WTC11 (cell line): Measurements from ENCODE around the gene NRAP. TPM values are rescaled to one million over a fixed set of nuclear protein-coding genes. Genes with fewer than 3 reads are reported as not detected.

Experiments used
- ATAC-seq: fragments of 200-7000 bp; cut with Tn5 transposase; 2 replicates; pipeline ENCODE4 v1.10.0; 2021; ENCODE audit warnings: mild to moderate bottlenecking, moderate library complexity
- CTCF ChIA-PET: fragments of 300-600 bp; sonication (Branson Sonifier 250); formaldehyde crosslinking; loops from one replicate; lab custom pipeline; 2021; ENCODE audit warnings: antibody characterized with exemption; lab: Charles Lee
- POLR2A ChIA-PET: fragments of 350-600 bp; sonication (Branson Sonifier 250); formaldehyde crosslinking; loops from one replicate; lab custom pipeline; 2021; ENCODE audit warnings: antibody characterized with exemption; lab: Charles Lee
- DNase-seq: peaks from one replicate; pipeline ENCODE4 v3.0.0; 2021; ENCODE audit warnings: low spot score
- H3K27ac Mint-ChIP-seq: 2 replicates; pipeline ENCODE4 v1.8.0; 2021; ENCODE audit warnings: mixed read lengths
- H3K27me3 Mint-ChIP-seq: 2 replicates; pipeline ENCODE4 v1.8.0; 2021; ENCODE audit warnings: low read depth, mild to moderate bottlenecking, moderate library complexity, mixed read lengths
- H3K36me3 Mint-ChIP-seq: 2 replicates; pipeline ENCODE4 v1.8.0; 2021; ENCODE audit warnings: mixed read lengths
- H3K4me1 Mint-ChIP-seq: 2 replicates; pipeline ENCODE4 v1.8.0; 2022; ENCODE audit warnings: mixed read lengths
- H3K4me3 Mint-ChIP-seq: 2 replicates; pipeline ENCODE4 v1.8.0; 2021; ENCODE audit warnings: mild to moderate bottlenecking, moderate library complexity, mixed read lengths
- H3K9me3 Mint-ChIP-seq: 2 replicates; pipeline ENCODE4 v1.8.0; 2021; ENCODE audit warnings: mixed read lengths
- AR ChIP-seq: fragments of 250-450 bp; sonication (Bioruptor Pico); IDR thresholded peaks from 2 replicates; pipeline ENCODE4 v1.9.0; 2021; ENCODE audit warnings: mild to moderate bottlenecking
- ATF1 ChIP-seq: sonication (generic); formaldehyde crosslinking; IDR thresholded peaks from 2 replicates; pipeline ENCODE4 v1.8.1; 2023; ENCODE audit warnings: mild to moderate bottlenecking, moderate library complexity, missing genetic modification reagents
- ATF2 ChIP-seq: sonication (generic); formaldehyde crosslinking; IDR thresholded peaks from 2 replicates; pipeline ENCODE4 v1.8.1; 2022; ENCODE audit warnings: low read depth, missing genetic modification reagents, borderline replicate concordance
- ATF3 ChIP-seq: sonication (generic); formaldehyde crosslinking; conservative IDR thresholded peaks from 2 replicates; pipeline ENCODE4 v1.8.1; 2022; ENCODE audit warnings: mild to moderate bottlenecking, missing genetic modification reagents
- ATF6 ChIP-seq: sonication (generic); formaldehyde crosslinking; IDR thresholded peaks from 2 replicates; pipeline ENCODE4 v1.8.1; 2023; ENCODE audit warnings: mild to moderate bottlenecking, missing genetic modification reagents
- E2F4 ChIP-seq: sonication (generic); formaldehyde crosslinking; IDR thresholded peaks from 2 replicates; pipeline ENCODE4 v1.8.1; 2022; ENCODE audit warnings: low read depth, mild to moderate bottlenecking, moderate library complexity, missing genetic modification reagents, borderline replicate concordance
- FOXP1 ChIP-seq: sonication (generic); formaldehyde crosslinking; IDR thresholded peaks from 2 replicates; pipeline ENCODE4 v1.8.0; 2022; ENCODE audit warnings: missing genetic modification reagents, mild to moderate bottlenecking, moderate library complexity, borderline replicate concordance
- MLX ChIP-seq: sonication (generic); formaldehyde crosslinking; IDR thresholded peaks from 2 replicates; pipeline ENCODE4 v1.8.1; 2023; ENCODE audit warnings: mild to moderate bottlenecking, missing genetic modification reagents, moderate library complexity
- NFE2L1 ChIP-seq: sonication (generic); formaldehyde crosslinking; IDR thresholded peaks from 2 replicates; pipeline ENCODE4 v1.8.1; 2023; ENCODE audit warnings: missing genetic modification reagents
- PRDM15 ChIP-seq: sonication (generic); formaldehyde crosslinking; IDR thresholded peaks from 2 replicates; pipeline ENCODE4 v1.8.0; 2022; ENCODE audit warnings: missing genetic modification reagents
- PREB ChIP-seq: sonication (generic); formaldehyde crosslinking; IDR thresholded peaks from 2 replicates; pipeline ENCODE4 v1.8.1; 2022; ENCODE audit warnings: mild to moderate bottlenecking, missing genetic modification reagents, moderate library complexity, borderline replicate concordance
- RELA ChIP-seq: sonication (generic); formaldehyde crosslinking; IDR thresholded peaks from 2 replicates; pipeline ENCODE4 v1.8.1; 2022; ENCODE audit warnings: missing genetic modification reagents, mild to moderate bottlenecking, borderline replicate concordance
- SMAD3 ChIP-seq: sonication (generic); formaldehyde crosslinking; IDR thresholded peaks from 2 replicates; pipeline ENCODE4 v1.8.0; 2022; ENCODE audit warnings: missing genetic modification reagents, mild to moderate bottlenecking, borderline replicate concordance
- SP1 ChIP-seq: sonication (generic); formaldehyde crosslinking; conservative IDR thresholded peaks from 2 replicates; pipeline ENCODE4 v1.8.1; 2022; ENCODE audit warnings: missing genetic modification reagents
- TCF7 ChIP-seq: sonication (generic); formaldehyde crosslinking; IDR thresholded peaks from 2 replicates; pipeline ENCODE4 v1.8.0; 2022; ENCODE audit warnings: mild to moderate bottlenecking, low read depth, missing genetic modification reagents, moderate library complexity
- ZNF281 ChIP-seq: sonication (generic); formaldehyde crosslinking; IDR thresholded peaks from 2 replicates; pipeline ENCODE4 v1.8.0; 2023; ENCODE audit warnings: mild to moderate bottlenecking, missing genetic modification reagents
- ZNF416 ChIP-seq: fragments of 250-450 bp; sonication (Bioruptor Pico); IDR thresholded peaks from 2 replicates; pipeline ENCODE4 v1.9.0; 2021; ENCODE audit warnings: mild to moderate bottlenecking, inconsistent platforms
- total RNA-seq: library from RNA; stranded (reverse); gene quantifications from 3 replicates; pipeline ENCODE4 v1.2.3, GENCODE V29; 2021

NRAP gene
- total RNA-seq, 1 experiment from 2014 or later: not detected

- TF ChIP-seq ZNF281 (CRISPR knock-in tag): no peak
- no peak for TF ChIP-seq ATF3 (CRISPR knock-in tag)
- no peak for TF ChIP-seq AR (CRISPR knock-in tag)
- TF ChIP-seq SP1 (CRISPR knock-in tag): no peak
- TF ChIP-seq RELA: no peak
- TF ChIP-seq MLX: no peak
- TF ChIP-seq FOXP1 (CRISPR knock-in tag): no peak
- no peak for TF ChIP-seq PREB
- TF ChIP-seq ATF6 (CRISPR knock-in tag): no peak
- TF ChIP-seq TCF7 (CRISPR knock-in tag): no peak
Observed at GRCh38 chr10:113555751-113556150, 108.1 kb downstream of the NRAP start (continued).

GRCh38 chr10:113555245-113555644 is 108.6 kb downstream of the NRAP start:
- no peak for DNase-seq
- Mint-ChIP-seq H3K36me3 (no peaks in the 10 kb centered on the region), H3K27ac (no peak overlapping the region), H3K9me3 (no peaks in the 10 kb centered on the region), H3K4me3 (no peak overlapping the region), H3K27me3 (peaks cover 99% of the 10 kb centered on the region), H3K4me1 (peaks cover 27% of the 10 kb centered on the region)
- ChIA-PET POLR2A (no interaction called here), CTCF (interaction anchor here (0.6 to 0.8 kb wide), 2 partner anchors 8 to 867 kb away, joined by 3 read pairs; no protein-coding TSS in a partner anchor)
- no peak for ATAC-seq
- no peak for TF ChIP-seq ATF2
- TF ChIP-seq ATF1: no peak
- TF ChIP-seq FOXP1 (CRISPR knock-in tag): no peak
- TF ChIP-seq E2F4: no peak
- no peak for TF ChIP-seq NFE2L1 (CRISPR knock-in tag)
- no peak for TF ChIP-seq SMAD3 (CRISPR knock-in tag)
- no peak for TF ChIP-seq ZNF416 (CRISPR knock-in tag)
- no peak for TF ChIP-seq PRDM15 (CRISPR knock-in tag)
